OCI-LY1 (cell line): ENCODE data around the gene ATP2B2.

ENCODE experiments used
- CTCF ChIP-seq: fragments of 200-600 bp; sonication (generic), shearing (Covaris generic); IDR thresholded peaks from 2 replicates; pipeline ENCODE4 v1.5.1; 2017; ENCODE audit warnings: mild to moderate bottlenecking, antibody characterized with exemption, low read length, moderate library complexity, mixed read lengths
- EZH2 ChIP-seq: fragments of 200-600 bp; sonication (generic), shearing (Covaris generic); IDR thresholded peaks from 2 replicates; pipeline ENCODE4 v1.8.0; 2017; ENCODE audit warnings: borderline replicate concordance, mixed run types, mild to moderate bottlenecking, antibody characterized with exemption, low read length, moderate library complexity, mixed read lengths

- TF ChIP-seq CTCF (0 out of 2 replicates have a peak, but pooled peaks have one; percentile 12), EZH2 (no peak)
These were observed 82.1 kb downstream of the ATP2B2 start for GRCh38 chr3:10423171-10423882.
